Common myeloid progenitor, CD34-positive (primary cell): ENCODE data around the gene PTGDS.

ENCODE experiments used
- CTCF ChIA-PET: fragments of 350-600 bp; sonication (Branson Sonifier 250); formaldehyde crosslinking; loops from one replicate; lab custom pipeline; 2021; ENCODE audit warnings: antibody characterized with exemption; lab: Charles Lee
- POLR2A ChIA-PET: fragments of 350-600 bp; sonication (Branson Sonifier 250); formaldehyde crosslinking; loops from one replicate; lab custom pipeline; 2021; ENCODE audit warnings: antibody characterized with exemption; lab: Charles Lee
- DNase-seq, 3 donors: peaks; one replicate each; pipeline versions ENCODE4 v3.0.0 to v3.0.0-alpha.2; 2013
- H3K27ac ChIP-seq, 2 experiments: 1 replicate in 1 of 2; 2 replicates in 1 of 2; pipeline ENCODE4 v1.7.0; 2013; ENCODE audit warnings: inconsistent platforms in 2 of 2, low read length in 2 of 2, mild to moderate bottlenecking in 2 of 2, low read depth in 1 of 2, moderate library complexity in 1 of 2; ENCODE audit not compliant: severe bottlenecking in 2 of 2, insufficient read depth in 1 of 2, poor library complexity in 1 of 2
- H3K27me3 ChIP-seq, 5 experiments: replicated peaks in 2 of 5; 1 replicate in 3 of 5; 2 replicates in 2 of 5; pipeline versions ENCODE4 v1.6.1 to v1.7.0; 2013; ENCODE audit warnings: low read length in 4 of 5, mild to moderate bottlenecking in 2 of 5, moderate library complexity in 2 of 5, inconsistent platforms in 1 of 5; ENCODE audit not compliant: insufficient read depth in 5 of 5, control insufficient read depth in 4 of 5
- H3K36me3 ChIP-seq, 4 experiments: 1 replicate in 2 of 4; 2 replicates in 2 of 4; pipeline versions ENCODE4 v1.6.1 to v1.7.0; 2013; ENCODE audit warnings: low read length in 3 of 4, control low read depth in 1 of 4, mild to moderate bottlenecking in 1 of 4; ENCODE audit not compliant: control insufficient read depth in 4 of 4, insufficient read depth in 4 of 4
- H3K4me1 ChIP-seq, 4 experiments: 1 replicate in 3 of 4; 2 replicates in 1 of 4; pipeline versions ENCODE4 v1.6.1 to v1.7.1; 2013; ENCODE audit warnings: low read length in 3 of 4, mild to moderate bottlenecking in 3 of 4, control low read depth in 1 of 4, inconsistent platforms in 1 of 4, moderate library complexity in 1 of 4; ENCODE audit not compliant: control insufficient read depth in 4 of 4, insufficient read depth in 4 of 4; ENCODE audit errors: control extremely low read depth in 1 of 4
- H3K4me3 ChIP-seq, 7 experiments: 1 replicate in 4 of 7; 2 replicates in 3 of 7; pipeline versions ENCODE4 v1.5.1 to v1.7.0; 2013; ENCODE audit warnings: mild to moderate bottlenecking in 7 of 7, low read length in 6 of 7, moderate library complexity in 6 of 7, inconsistent platforms in 2 of 7, low read depth in 2 of 7, control low read depth in 1 of 7; ENCODE audit not compliant: insufficient read depth in 4 of 7, control insufficient read depth in 1 of 7; ENCODE audit errors: extremely low read depth in 1 of 7
- H3K9me3 ChIP-seq, 5 experiments: 1 replicate in 4 of 5; 2 replicates in 1 of 5; pipeline versions ENCODE4 v1.6.1 to v1.7.1; 2013; ENCODE audit warnings: low read length in 4 of 5, mild to moderate bottlenecking in 2 of 5, inconsistent platforms in 1 of 5, low read depth in 1 of 5, moderate library complexity in 1 of 5; ENCODE audit not compliant: control insufficient read depth in 4 of 5, insufficient read depth in 2 of 5; ENCODE audit errors: control extremely low read depth in 1 of 5
- WGBS: methylation state at CpG from one replicate; pipeline ENCODE4 v1.1.5; 2013; ENCODE audit not compliant: insufficient coverage; 5-methylcytosine and 5-hydroxymethylcytosine counted together

PTGDS gene

GRCh38 chr9:136953771-136954269, 23.5 kb upstream of the PTGDS start:
- ChIA-PET POLR2A (no interaction called here), CTCF (no interaction called here)
- Histone ChIP-seq H3K4me1 (peaks cover 0 to 16% (median 12%) of the 10 kb centered on the region in 4 experiments), H3K4me3 (no peak overlapping the region), H3K9me3 (no peaks in the 10 kb centered on the region), H3K36me3 (no peaks in the 10 kb centered on the region), H3K27me3 (no peaks in the 10 kb centered on the region), H3K27ac (no peak overlapping the region)
- DNase-seq = no peak
- 90% methylated on average over 14 of the region's 19 CpGs for WGBS

DNA sequence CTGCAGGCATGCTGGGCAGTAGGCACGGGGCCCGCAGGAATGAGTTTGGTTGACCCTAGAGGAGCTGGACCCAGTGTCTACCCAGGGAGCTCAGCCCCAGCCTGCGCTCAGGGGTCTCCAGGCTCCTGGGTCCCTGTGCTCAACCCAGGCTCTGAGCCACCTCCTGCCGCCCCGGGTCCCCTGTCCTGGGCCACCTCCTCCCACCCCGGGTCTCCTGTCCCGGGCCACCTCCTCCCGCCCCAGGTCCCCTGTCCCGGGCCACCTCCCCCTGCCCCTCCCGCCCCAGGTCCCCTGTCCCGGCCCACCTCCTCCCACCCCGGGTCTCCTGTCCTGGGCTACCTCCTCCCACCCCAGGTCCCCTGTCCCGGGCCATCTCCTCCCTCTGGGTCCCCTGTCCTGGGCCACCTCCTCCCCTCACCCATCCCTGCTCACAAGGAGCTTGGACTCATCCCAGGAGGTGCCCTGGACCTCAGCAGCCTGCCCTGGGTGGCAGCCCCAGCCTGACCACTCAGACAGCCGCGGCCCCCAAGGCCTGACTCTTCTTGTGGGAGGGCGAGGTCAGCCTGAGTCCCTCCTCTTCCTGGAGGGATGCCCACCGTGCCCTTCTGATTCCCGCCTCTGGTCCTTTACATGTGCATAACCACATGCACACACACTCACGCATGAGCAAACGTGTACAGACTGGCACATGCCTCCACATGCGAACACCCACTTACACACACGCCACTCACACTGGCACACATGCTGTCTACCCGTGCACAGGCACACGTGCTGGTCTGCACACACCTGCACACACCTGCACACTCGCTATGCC, 22.8 kb upstream of the PTGDS start:
- CTCF ChIA-PET = interaction anchor here (1.1 to 1.4 kb wide), 2 partner anchors 75 to 81 kb away, joined by 3 read pairs; no protein-coding TSS in a partner anchor
- Histone ChIP-seq H3K4me1 (peaks cover 0 to 10% (median 7%) of the 10 kb centered on the region in 4 experiments), H3K27ac (no peak overlapping the region), H3K9me3 (no peaks in the 10 kb centered on the region), H3K27me3 (no peaks in the 10 kb centered on the region), H3K36me3 (no peaks in the 10 kb centered on the region), H3K4me3 (no peak overlapping the region)
- POLR2A ChIA-PET = no interaction called here
- 94% methylated on average over 14 of the region's 25 CpGs for WGBS
- no peak for DNase-seq

DNA sequence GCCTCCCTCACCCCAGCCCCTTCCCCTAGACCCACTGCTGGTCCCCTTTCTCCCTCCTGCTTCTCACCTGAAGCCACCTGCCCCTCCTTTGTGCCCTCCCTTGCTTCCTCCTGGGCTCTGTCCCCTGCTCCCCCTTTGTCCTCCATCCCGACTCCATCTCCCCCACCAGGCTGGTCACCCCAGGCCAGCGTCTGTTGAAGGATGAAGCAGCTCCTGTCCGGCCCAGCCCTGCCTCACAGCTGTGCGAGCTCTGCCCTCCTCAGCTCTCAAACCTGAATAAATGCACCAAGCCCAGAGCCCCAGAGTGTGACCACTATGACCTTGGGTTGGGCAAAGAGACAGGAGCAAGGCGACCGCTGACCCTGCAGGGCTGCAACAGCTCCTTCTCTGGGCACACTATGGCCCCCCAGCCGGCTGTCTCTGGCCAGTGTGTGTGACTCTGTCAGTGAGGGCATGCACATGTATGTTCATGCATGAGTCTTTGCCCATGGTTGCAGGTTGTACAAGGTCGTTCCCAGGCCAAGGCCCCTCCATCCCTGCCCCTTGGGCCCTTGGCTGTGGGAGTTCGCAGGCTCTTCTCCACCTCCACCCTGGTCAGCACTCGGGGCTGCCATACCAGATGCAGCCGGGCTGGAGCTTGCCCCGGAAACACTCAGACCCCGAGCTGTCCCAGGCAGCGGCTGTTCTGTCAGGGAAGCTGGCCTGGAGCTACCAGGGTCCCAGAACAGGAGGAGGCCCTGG, 21.9 kb upstream of the PTGDS start:
- Histone ChIP-seq H3K27ac (no peak overlapping the region), H3K9me3 (no peaks in the 10 kb centered on the region), H3K4me3 (no peak overlapping the region), H3K36me3 (no peaks in the 10 kb centered on the region), H3K4me1 (peaks cover 0 to 4% (median 3%) of the 10 kb centered on the region in 4 experiments), H3K27me3 (no peaks in the 10 kb centered on the region)
- DNase-seq = no peak
- CTCF ChIA-PET = interaction anchor here (1.1 to 1.4 kb wide), 2 partner anchors 74 to 80 kb away, joined by 3 read pairs; no protein-coding TSS in a partner anchor
- 93% methylated on average over 14 of the region's 14 CpGs for WGBS
- POLR2A ChIA-PET = no interaction called here

- Histone ChIP-seq H3K4me3 (no peak overlapping the region), H3K27me3 (no peaks in the 10 kb centered on the region), H3K36me3 (no peaks in the 10 kb centered on the region), H3K27ac (no peak overlapping the region), H3K9me3 (no peaks in the 10 kb centered on the region), H3K4me1 (no peaks in the 10 kb centered on the region)
- ChIA-PET CTCF (interaction anchor here (1.1 to 1.4 kb wide), 2 partner anchors 73 to 79 kb away, joined by 3 read pairs; no protein-coding TSS in a partner anchor), POLR2A (no interaction called here)
- 95% methylated on average over 4 of the region's 9 CpGs for WGBS
- DNase-seq = no peak
These were observed 21.4 kb upstream of the PTGDS start for GRCh38 chr9:136955943-136956335.

GRCh38 chr9:136956604-136957003, 20.7 kb upstream of the PTGDS start:
- no peak for DNase-seq
- POLR2A ChIA-PET = no interaction called here
- H3K4me1 ChIP-seq = no peaks in the 10 kb centered on the region
- no peak overlapping the region for H3K4me3 ChIP-seq
- H3K27ac ChIP-seq = no peak overlapping the region
- CTCF ChIA-PET = no interaction called here
- 96% methylated on average over 3 of the region's 4 CpGs for WGBS
- H3K36me3 ChIP-seq = no peaks in the 10 kb centered on the region
- H3K27me3 ChIP-seq = no peaks in the 10 kb centered on the region
- no peaks in the 10 kb centered on the region for H3K9me3 ChIP-seq

- POLR2A ChIA-PET = no interaction called here
- no peak for DNase-seq
- Histone ChIP-seq H3K27ac (no peak overlapping the region), H3K36me3 (no peaks in the 10 kb centered on the region), H3K9me3 (no peaks in the 10 kb centered on the region), H3K4me1 (no peaks in the 10 kb centered on the region), H3K4me3 (no peak overlapping the region), H3K27me3 (no peaks in the 10 kb centered on the region)
- CTCF ChIA-PET = no interaction called here
- 100% methylated on average over 1 of the region's 1 CpG for WGBS
These were observed 19.8 kb upstream of the PTGDS start for GRCh38 chr9:136957461-136957860.

DNA sequence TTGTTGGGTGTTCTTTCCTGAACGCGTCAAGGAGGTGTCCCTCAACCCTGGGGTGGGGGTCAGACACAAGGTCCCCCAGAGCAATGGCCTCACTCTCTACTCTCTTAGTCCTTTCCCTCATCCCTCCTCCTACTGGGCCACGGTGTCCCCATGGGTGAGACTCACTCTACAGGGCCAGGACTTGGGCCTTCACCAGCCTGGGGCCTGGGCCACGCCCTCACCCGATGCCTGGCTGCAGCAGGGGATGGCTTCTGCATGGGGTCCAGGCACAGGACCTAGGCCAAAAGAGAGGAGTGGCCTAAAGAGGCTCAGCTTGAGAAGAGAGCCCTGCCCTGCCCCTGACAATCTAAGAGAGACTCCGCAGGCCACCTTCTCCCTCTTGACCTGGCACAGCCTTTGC, 19.4 kb upstream of the PTGDS start:
- H3K9me3 ChIP-seq = no peaks in the 10 kb centered on the region
- no peak overlapping the region for H3K27ac ChIP-seq
- H3K4me1 ChIP-seq = no peaks in the 10 kb centered on the region
- 93% methylated on average over 4 of the region's 6 CpGs for WGBS
- no peak for DNase-seq
- H3K36me3 ChIP-seq = no peaks in the 10 kb centered on the region
- POLR2A ChIA-PET = no interaction called here
- H3K4me3 ChIP-seq = no peak overlapping the region
- no peaks in the 10 kb centered on the region for H3K27me3 ChIP-seq
- CTCF ChIA-PET = interaction anchor here (1.3 kb wide), 1 partner anchor 77 kb away, joined by 4 read pairs; no protein-coding TSS in a partner anchor
